ENCODE results near the gene EME1.
"Not testable (repeated sequence)": the region's sequence is repeated elsewhere in the genome, so short reads cannot be mapped to it uniquely, and the experiment has no call there.

EME1 gene

GRCh38 chr17:50426814-50427787, 54.1 kb downstream of the EME1 start:
- peak in 1 of 2 donors; percentile 32 for DNase-seq

DNA sequence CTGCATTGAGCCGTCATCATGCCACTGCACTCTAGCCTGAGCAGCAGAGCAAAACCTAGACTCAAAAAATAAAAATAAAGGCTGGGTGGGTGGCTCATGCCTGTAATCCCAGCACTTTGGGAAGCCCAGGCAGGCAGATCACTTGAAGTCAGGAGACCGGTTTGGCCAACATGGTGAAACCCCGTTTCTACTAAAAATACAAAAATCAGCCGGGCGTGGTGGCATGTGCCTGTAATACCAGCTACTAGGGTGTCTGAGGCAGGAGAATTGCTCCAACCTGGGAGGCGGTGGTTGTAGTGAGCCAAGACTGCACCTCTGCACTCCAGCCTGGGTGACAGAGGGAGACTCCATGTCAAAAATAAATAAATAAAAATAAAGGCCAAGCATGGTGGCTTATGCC, 55.1 kb downstream of the EME1 start:
- DNase-seq: not testable (repeated sequence)

GRCh38 chr17:50428831-50429424, 55.9 kb downstream of the EME1 start:
- no peak for DNase-seq

- no peak for DNase-seq
Measured at GRCh38 chr17:50429793-50430192, 56.8 kb downstream of the EME1 start.
